NCI-H128 (cell line): ENCODE results near the gene KTN1.

Source experiments
- DNase-seq: peaks from one replicate; lab custom pipeline; 2025; ENCODE audit not compliant: unreplicated experiment; lab: John Stamatoyannopoulos, UW

Gene KTN1

DNA sequence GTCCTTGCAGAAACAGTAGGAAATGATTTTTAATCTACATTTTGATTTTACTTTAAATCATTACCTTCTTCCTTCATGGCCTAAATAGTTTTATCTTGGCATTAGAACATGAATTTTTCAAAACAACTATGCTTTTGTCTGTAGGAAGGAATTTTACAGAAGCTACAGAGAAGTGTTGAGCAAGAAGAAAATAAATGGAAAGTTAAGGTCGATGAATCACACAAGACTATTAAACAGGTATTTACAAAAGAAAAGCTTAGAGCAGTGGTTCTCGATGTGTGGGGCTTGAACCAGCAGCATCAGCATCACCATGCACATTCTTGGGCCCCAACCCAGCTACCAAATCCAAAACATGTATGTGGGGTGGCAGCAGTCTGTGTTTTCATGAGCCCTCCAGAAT, 91.6 kb downstream of the KTN1 start:
- DNase-seq = no peak

DNA sequence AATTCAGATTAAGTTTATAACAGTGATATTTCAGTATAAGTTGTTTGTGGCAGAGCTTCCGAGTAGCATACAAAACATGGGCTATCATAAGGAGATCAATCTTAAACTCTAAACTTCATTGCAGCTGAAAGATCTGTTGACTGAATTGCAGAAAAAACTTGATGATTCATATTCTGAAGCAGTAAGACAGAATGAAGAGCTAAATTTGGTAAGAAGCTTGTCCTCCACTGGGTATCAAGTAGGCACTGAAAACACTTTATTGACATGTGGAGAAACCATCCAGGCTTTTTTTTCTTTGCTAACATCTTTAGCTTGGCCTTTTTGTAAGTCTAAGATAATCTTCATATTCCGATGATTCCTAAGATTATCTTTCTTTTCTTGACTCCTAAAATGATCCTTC, 93.0 kb downstream of the KTN1 start:
- DNase-seq = no peak

DNA sequence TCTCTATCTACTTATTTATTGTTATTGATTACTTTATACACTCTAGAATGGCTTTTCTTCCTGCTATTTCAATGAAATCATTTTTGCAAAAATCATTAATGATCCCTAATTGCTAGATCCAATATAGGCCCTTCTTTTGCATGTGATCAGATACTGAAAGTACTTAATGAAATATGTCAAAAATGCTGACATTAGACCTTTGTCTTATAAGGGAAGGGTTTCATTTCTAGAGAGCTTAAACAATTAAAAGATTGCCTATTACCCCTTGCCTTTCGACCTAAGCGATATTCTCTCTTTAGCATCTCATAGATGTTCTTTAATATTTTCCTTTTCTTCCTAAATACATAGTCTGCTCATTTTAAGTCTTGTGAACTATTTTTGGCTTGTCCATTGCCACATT, 101.1 kb downstream of the KTN1 start:
- DNase-seq = no peak

DNA sequence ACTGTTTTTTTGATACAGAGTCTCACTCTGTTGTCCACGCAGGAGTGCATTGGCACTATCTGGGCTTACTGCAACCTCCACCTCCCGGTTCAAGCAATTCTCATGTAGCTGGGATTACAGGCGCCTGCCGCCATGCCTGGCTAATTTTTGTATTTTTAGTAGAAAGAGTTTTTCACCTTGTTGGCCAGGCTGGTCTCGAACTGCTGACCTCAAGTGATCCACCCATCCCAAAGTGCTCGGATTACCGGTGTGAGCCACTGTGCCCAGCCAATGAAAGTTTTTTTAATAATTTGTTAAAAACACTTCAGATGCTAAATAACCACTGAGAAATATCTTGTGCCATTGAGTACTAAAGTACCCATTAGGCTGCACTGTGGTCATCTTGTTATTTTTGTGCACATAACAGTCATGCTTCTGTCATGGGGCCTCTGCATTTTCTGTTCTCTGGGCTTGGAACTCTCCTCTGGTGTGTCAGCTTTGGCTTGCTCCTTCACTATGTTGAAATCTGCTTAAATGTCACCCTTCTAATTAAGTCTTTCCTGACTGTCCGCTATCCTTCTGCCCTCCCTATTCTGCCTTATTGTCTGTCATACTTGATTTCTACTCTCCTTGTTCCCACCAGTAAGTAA, 105.1 kb downstream of the KTN1 start:
- no peak for DNase-seq

DNA sequence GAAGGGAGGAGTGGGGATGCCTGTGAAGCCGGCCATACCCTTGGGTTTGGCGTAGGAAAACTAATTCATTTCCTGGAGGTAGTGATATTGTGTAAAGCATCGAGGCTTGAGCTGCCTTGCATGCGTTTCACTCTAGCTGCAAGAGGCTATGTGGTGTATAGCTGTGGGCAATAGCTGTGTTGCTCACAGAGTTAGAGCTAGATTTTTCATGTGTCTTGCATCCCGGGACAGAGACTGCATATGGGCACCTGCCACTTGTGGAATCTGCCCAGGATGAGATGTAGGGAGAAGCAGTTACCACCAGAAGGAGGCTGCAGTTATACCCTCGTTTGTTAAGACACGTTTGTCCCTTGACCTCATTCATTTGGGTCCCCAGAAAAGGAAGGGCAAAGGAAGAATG, 106.7 kb downstream of the KTN1 start:
- DNase-seq = no peak

DNA sequence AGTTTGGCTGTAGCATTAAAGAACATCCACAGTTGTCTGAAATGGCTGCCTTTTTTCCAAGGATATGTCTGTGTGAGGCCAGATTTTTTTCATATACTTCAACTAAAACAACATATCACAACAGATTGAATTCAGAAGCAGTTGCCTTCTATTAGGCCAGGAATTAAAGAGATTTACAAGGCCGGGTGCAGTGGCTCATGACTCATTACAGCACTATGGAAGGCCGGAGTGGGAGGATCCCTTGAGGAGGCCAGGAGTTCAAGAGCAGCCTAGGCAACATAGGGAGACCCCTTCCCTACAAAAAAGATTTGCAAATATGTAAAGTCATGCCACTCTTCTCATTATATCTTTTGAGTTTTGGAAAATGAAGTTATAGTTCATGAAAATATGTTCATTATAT, 108.6 kb downstream of the KTN1 start:
- no peak for DNase-seq

DNA sequence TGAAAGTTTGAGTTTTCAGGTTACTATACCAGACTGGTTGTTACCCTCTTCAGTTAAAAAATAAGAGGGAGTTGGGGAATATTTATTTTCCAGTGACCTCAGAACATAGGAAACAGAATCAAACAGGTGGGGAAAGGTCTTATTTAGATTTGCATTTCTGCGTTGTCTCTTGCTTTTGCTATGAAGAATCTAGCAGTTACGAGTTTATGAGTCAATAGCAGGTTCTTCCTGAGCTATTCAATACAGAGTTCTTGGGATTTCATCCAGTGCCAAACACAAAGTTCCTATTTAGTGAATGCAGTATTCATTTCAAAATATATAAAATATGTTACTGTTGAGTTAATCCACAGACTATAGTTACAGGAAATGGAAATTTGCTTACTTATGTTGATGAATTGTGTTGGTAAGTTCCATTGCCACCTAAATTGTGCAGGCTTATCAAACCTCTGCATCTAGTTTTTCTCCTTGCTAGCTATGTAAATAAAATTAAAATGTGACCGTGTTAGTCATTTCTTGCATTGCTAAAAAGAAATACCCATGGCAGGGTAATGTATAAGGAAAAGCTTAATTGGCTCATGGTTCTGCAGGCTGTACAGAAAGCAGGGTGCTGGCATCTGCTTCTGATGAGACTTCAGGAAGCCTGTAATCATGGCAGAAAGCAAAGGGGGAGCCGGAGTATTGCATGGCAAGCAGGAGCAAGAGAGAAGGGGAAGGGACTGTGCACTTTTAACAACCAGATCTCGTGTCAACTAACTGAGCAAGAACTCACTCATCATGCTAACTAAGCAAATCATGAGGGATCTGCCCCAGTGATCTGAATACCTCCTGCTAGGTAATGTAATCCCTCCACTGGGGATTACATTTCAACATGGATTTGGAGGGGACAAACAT, 110.2 kb downstream of the KTN1 start:
- no peak for DNase-seq

DNA sequence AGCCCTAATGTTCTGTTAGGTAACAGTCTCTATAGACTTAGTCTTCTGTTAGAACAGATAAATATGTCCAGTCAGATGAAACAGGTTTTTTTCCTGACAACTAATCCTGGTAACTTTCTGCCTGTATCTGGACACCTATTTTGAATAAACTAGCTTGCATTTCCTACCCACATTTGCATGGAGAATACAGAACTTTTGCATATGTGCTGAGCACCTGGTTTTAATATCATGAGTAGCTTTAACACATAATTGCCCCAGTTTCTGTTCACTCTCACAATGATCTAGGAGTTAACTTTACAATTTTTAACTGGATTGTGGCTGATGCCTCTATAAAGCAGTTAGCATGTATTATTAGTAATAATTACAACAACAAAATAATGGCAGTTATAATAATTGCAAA, 111.7 kb downstream of the KTN1 start:
- DNase-seq = no peak

DNA sequence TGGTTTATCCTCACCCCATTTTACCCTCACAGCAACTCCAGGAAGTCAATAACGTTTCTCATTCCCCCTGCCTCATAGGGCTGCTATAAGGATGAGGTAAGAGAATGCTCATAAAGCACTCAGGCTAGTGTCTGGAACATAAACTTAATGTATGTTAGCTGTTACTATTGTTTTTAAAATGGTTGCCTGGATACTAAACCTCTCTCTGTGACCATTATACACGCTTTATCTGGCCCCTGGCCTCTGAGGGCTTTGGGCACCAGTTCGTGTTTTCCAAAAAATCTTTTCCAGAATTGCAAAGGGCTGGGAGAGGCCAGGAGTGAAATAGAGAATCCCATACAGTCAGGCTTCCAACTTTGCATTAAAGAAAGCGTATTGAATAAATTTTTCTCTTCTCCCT, 113.9 kb downstream of the KTN1 start:
- no peak for DNase-seq

DNA sequence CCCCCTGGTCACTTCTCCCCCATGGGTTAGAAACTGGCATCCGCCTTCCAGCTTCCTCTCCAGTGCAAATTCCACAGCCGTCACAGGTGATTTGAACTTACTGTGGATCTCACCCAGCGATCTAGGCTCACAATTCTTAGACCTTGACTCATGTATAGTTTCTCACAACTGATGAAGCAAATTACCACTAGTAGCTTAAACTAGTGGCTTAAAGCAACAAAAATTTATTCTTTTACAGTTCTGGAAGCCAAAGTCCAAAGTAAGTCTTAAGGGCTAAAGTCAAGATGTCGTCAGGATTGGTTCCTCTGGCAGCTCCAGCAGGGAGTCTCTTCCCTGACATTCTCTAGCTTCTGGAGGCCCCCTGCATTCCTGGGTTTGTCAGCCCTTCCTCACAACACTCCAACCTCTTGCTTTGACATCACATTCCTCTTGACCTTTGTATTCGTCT, 117.4 kb downstream of the KTN1 start:
- DNase-seq = no peak

DNA sequence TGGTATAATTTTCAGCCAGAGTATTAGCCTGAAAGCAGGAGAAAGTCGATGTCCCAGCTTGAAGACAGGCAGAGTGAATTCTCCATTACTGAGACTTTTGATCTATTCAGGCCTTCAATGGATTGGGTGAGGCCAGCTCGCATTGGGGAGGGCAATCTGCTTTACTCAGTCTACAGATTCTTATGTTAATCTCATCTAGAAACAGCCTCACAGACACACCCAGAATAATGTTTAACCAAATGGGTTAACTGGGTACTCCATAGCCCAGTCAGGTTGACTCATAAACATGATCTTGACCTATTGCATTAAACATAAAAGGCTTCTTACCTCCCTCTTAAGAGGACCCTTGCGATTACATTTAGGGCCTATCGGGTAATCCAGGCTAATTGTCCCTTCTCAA, 118.0 kb downstream of the KTN1 start:
- no peak for DNase-seq

DNA sequence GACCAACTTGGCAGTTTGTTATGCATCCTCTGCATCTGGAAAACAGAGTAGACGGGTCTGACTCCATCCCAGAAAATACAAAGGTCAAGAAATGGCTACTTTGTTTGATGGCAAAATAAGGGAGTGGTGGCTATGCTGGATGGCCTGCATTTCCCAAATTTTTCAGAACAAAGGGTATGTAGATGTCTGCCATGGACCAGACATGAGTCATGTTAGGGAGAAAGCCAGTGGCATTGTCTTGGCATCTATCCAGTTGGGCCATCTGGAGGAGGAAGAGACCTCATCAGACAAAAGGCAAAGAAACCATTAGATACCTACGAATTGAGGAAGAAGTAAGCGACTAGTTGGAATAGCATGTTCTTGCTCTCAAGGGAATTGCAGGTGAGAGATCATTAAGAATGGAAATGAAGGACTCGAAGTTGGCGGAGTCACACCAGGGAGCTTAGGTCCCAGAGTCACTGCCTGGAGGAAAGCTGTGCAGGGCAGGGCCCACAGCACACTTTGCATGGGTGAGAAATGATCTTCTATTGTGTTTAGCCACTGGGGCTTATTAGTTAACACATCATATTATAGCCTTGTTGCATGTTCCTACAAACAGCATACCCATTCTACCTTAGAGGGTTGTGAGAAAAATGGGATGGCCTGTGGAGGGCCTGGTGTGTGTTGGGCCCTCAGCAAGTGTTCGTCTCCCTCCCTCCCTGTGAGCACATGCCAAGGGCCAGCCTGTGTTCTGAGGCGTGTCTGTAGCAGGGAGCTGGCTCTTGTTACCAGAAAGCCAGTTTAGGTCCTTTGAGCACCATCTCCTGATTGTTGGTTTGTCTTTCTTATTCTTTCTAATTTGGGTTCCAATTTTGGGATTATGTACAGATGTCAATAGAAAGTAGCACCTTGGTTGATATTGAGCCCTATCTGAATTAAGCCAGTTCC, 119.4 kb downstream of the KTN1 start:
- DNase-seq = no peak

DNA sequence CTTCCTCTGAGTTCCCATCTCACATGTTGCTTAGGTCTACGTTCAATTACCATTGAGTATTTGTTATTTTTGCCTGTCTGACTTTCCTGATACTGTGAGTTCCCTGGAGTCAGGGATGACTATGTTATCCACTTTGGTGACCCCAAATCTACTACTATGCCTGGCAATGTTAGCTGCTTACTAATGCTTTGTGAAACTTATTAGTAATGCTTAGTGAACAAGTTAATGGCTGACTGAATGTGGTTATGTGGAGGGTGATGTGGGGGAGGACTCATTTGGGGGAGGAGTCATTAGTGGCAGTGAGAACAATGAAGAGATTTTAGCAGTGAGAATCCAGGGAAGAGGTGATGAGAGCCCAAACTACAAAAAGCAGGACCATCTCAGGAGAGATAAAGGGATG, 121.6 kb downstream of the KTN1 start:
- DNase-seq = no peak

DNA sequence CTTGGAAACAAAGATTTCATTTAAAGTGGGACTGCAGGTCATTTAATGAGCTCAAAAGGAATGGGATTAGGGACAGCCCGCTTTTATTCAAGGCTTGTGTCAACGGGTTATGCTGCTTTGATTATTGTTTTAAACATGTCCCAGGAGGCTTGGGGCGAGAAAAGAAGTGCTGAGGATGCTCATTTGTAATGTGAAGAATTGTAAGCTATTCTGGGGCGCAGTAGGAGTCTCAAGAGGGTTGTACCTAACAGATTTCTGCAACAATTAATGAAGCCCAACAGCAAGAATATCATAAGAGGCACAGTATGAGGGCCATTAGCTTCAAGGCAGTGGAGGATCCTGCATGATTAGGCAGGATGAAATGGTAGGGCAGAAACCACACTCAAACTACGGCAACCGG, 122.5 kb downstream of the KTN1 start:
- DNase-seq = no peak

DNA sequence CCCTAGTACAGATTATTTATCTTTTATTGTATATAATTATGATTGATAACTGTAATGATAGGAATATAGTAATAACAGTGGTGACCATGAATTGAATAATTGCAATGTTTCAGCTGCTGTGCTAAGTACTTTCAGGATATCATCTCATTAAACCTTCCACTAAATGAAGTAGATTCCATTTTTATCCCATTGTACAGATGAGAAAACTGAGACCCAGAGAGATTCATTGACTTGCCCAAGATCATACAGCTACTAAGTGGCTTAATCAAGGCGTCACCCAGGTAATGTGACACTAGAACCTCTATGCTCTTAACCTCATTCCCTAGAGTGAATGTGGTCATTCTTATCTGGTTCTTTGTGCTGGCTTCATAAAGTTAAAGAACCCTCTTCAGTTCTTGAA, 124.6 kb downstream of the KTN1 start:
- no peak for DNase-seq

DNA sequence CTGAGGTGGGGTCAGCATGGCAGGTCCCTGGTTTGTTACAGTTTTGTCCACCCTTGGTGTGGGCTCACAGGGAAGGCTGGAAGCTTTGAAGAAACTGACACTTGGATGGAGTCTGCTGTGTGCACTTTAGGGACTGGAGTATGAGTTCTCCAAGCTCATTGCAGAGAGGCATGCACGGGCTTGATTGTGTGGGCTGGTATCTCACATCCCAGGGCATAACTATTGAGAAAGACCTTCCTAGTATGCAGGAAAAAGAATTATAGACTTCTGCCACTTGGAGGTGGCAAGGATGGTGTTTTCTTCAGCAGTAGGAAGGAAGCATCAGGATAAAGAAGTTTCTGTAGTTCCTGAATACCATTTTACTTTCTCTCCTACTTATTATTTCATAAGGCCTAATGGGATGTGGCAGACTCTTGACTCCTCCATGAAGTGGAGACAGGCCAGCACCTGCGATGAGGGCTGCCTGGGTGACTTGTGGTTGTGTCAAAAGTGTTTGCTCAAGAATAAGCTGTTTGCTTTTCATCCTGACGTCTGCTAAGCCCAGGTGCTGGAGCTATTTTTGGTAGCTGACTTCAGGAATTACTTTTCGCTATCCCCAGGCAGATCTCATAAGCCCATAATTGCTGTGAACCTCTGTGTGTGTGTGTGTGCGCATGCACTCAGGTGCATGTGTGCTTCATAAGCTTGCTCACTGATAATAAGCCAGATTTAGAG, 125.8 kb downstream of the KTN1 start:
- peak; percentile 57 for DNase-seq

DNA sequence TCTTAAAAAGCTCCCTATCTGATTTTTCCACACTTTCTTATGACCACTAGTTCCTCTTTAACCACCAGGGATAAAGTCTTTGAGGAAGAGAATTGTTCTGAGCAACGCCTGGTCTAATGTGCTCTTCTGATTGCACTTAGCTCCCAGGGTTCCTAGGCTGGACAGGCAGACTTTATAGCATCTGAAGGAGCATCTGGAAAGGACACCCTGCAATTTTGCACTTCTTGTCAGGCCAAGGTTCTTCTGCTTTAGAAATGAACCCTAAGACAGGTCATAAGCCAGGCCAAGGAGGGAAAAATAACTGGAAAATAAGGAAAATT, 126.3 kb downstream of the KTN1 start:
- no peak for DNase-seq

DNA sequence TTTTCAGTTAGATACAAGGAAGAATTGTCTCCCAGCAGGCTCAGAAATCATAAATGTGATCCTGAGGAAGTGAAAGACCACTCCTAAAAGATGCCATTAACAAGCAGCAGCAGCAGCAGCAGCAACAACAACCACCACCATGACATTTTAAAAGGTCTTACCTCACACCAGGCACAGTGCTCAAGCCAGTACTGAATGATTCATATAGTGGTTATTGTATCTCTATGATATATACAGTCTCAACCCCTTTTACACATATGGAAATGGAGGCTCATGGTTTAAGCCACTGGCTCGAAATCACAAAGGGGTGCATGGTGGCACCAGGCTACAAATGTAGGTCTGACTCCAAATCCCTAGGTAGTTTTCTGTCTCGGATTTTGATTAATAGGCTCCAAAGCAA, 126.9 kb downstream of the KTN1 start:
- DNase-seq = no peak

DNA sequence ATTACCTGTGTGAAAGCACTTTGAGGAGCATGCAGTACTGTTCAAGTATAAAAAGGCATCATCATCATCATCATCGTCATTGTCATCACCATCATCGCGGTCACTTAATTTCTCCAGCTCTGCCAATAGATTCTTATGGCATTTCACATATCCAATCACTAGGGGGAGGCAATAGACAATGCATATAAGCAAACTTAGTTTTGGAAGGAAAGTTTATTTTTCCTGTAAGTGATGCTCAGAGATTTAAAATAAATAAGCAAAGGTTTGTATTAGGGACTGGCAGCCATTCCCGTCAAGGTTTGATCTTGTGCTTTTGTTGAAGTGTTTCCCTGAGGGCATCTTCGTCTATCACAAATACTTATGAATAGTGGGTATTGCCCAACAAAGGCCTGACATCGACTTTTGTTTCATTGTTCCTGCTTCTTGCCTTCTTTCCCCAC, 127.4 kb downstream of the KTN1 start:
- DNase-seq = no peak

DNA sequence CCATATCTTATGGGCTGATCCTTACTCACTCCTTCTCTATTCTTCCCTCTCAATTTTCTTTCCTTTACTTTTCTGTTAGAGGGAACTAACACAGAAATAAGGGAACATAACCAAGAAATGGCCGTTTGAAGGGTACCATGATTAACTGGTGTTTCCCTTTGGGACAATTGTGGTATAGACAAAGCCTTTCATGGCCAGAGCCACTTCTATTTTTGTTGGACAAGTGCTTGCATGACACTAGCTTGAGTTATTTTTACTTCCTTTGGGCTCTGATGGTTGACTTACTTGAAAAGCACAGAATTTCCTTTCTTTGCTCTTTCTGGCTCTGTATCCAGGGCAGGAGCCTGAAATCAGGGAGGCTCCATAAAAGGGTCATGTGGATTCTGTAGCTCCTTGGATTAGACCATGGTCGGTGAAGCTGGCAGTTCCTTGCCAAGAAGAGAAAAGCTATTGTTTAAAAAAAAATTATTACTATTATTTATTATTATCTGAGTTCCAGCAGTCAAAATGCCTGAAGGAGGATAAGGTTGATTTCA, 130.6 kb downstream of the KTN1 start:
- DNase-seq = no peak
